NCI-H1694 treated with DMSO at 0.1 percent for 48 hours (cell line): Measurements from ENCODE around the gene ZNF557.

ENCODE experiments used
- DNase-seq: peaks from one replicate; lab custom pipeline; 2025; lab: John Stamatoyannopoulos, UW

Gene ZNF557

GRCh38 chr19:7125221-7125620 lies 55.7 kb downstream of the ZNF557 start:
- no peak for DNase-seq

GRCh38 chr19:7126132-7126531 lies 56.6 kb downstream of the ZNF557 start:
- DNase-seq = no peak

GRCh38 chr19:7130043-7130442 lies 60.5 kb downstream of the ZNF557 start:
- no peak for DNase-seq

- no peak for DNase-seq
These were observed 62.6 kb downstream of the ZNF557 start for GRCh38 chr19:7132054-7132453.

GRCh38 chr19:7137120-7137519 lies 67.6 kb downstream of the ZNF557 start:
- no peak for DNase-seq
